Measurements from ENCODE around the gene NXNL2.

GRCh38 chr9:88501086-88501485, 33.9 kb upstream of the NXNL2 start:
- no peak for TF ChIP-seq CTCF (IDR thresholded peaks at IDR 0.05)
- no peak for TF ChIP-seq POLR2A (IDR thresholded peaks at IDR 0.05)
- TF ChIP-seq POLR2AphosphoS5 (IDR thresholded peaks at IDR 0.05) = no peak
